Measurements from ENCODE around the gene SIAE. TPM values are rescaled to one million over a fixed set of nuclear protein-coding genes. Genes with fewer than 3 reads are reported as not detected.

The SIAE gene
- total RNA-seq, 1 experiment from 2014 or later, result 2.6 TPM

DNA sequence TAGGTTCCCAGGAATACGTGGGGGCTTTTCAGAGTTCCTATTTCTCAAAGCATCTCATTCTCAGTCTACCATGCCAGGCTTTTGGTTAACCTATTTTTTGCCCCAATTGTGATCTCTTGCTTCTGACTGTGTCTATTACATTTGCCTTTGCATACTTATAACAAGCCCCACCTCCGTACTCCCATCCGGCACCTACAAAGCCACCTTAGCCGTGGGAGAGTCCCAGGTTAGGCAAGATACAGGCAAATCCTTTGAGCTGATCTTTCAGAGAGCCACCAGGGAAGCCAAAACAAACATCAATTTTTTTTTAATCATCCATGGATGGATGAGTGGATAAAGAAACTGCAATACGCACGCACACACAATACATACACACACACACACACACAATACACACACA is 80.9 kb downstream of the SIAE start:
- Histone ChIP-seq H3K36me3 (replicated peaks; ENCODE audit: control insufficient read depth, insufficient read depth, low read length) (no peaks in the 10 kb centered on the region), H3K4me3 (ENCODE audit: insufficient read depth, low read depth, low read length) (no peak overlapping the region), H3K27me3 (ENCODE audit: control insufficient read depth, insufficient read depth, low read length) (no peaks in the 10 kb centered on the region)
- no peak for DNase-seq

- H3K4me3 ChIP-seq (ENCODE audit: insufficient read depth, low read depth, low read length), result no peak overlapping the region
- no peak for DNase-seq
- no peaks in the 10 kb centered on the region for H3K27me3 ChIP-seq (ENCODE audit: control insufficient read depth, insufficient read depth, low read length)
- H3K36me3 ChIP-seq (replicated peaks; ENCODE audit: control insufficient read depth, insufficient read depth, low read length), result no peaks in the 10 kb centered on the region
Observed at GRCh38 chr11:124591430-124591829, 82.1 kb downstream of the SIAE start.

DNA sequence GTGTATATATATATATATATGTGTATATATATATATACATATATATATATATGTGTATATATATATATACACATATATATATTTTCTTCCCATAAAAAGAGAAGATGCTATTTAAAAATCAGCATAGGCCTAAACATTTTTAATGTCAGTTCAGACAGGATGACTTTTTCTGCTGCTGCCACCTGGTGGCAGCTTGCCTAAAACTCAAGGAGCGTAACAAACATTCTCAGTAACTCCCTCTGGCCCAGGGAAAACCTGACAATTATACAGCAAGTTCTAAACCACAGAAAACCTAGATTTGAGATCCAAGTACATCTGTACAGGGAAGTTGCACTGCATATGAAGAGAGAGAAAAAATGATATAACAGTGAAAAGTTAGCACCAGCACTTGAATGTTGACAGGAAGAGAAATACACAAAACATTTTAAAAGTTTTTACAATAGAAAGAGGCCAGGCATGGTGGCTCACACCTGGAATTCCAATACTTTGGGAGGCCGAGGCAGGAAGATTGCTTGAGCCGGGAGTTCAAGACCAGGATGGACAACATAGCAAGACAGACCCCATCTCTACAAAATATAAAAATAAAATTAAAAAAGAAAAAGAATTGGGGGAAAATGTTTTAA is 87.2 kb downstream of the SIAE start:
- no peaks in the 10 kb centered on the region for H3K27me3 ChIP-seq (ENCODE audit: control insufficient read depth, insufficient read depth, low read length)
- peak; percentile 26 for DNase-seq
- H3K36me3 ChIP-seq (replicated peaks; ENCODE audit: control insufficient read depth, insufficient read depth, low read length), result no peaks in the 10 kb centered on the region
- H3K4me3 ChIP-seq (ENCODE audit: insufficient read depth, low read depth, low read length), result no peak overlapping the region

GRCh38 chr11:124584681-124585372 is 88.7 kb downstream of the SIAE start:
- no peak for DNase-seq
- Histone ChIP-seq H3K4me3 (ENCODE audit: insufficient read depth, low read depth, low read length) (no peak overlapping the region), H3K27me3 (ENCODE audit: control insufficient read depth, insufficient read depth, low read length) (no peaks in the 10 kb centered on the region), H3K36me3 (replicated peaks; ENCODE audit: control insufficient read depth, insufficient read depth, low read length) (no peaks in the 10 kb centered on the region)

DNA sequence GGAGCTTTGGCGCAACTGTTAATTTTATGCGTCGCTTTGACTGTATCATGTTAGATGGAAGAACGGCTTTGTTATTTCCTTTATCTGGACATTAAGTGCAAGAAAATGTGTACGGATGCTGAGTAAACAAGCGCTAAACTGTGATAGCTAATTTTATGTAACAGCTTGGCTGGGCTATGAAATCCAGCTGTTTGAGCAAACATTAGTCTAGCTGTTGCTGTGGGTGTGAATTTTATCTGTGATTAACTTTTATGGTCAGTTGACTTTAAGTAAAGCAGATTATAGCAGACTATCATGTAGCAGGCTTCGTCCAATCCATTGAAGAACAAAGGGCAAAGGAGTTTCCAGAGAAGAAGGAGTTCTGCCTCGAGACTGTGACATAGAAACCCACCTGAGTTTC is 89.8 kb downstream of the SIAE start:
- Histone ChIP-seq H3K27me3 (ENCODE audit: control insufficient read depth, insufficient read depth, low read length) (no peaks in the 10 kb centered on the region), H3K36me3 (replicated peaks; ENCODE audit: control insufficient read depth, insufficient read depth, low read length) (no peaks in the 10 kb centered on the region), H3K4me3 (ENCODE audit: insufficient read depth, low read depth, low read length) (no peak overlapping the region)
- no peak for DNase-seq

Other genes with a start within 250 kb of the SIAE start
- gene OR8B4, start 248.9 kb downstream of the SIAE start, total RNA-seq (2014; rRNA removed; shearing (Covaris generic)), result not detected in 2 replicates
- gene OR8B8, start 228.0 kb downstream of the SIAE start, total RNA-seq (2014; rRNA removed; shearing (Covaris generic)), result not detected in 2 replicates
- gene OR8B12, start 130.1 kb downstream of the SIAE start, total RNA-seq (2014; rRNA removed; shearing (Covaris generic)), result not detected in 2 replicates
- not detected in 2 replicates for gene OR8A1, start 103.7 kb downstream of the SIAE start, total RNA-seq (2014; rRNA removed; shearing (Covaris generic))
- not detected in 2 replicates for gene PANX3, start 62.3 kb downstream of the SIAE start, total RNA-seq (2014; rRNA removed; shearing (Covaris generic))
- gene TBRG1, start 50.9 kb downstream of the SIAE start, total RNA-seq (2014; rRNA removed; shearing (Covaris generic)), result 21.1 and 26.2 TPM in 2 replicates
- 9.6 and 9.8 TPM in 2 replicates for gene SPA17, start 165 bp upstream of the SIAE start, total RNA-seq (2014; rRNA removed; shearing (Covaris generic))
- gene NRGN, start 66.2 kb upstream of the SIAE start, total RNA-seq (2014; rRNA removed; shearing (Covaris generic)), result 0.80 and 0.85 TPM in 2 replicates
- 0.48 and 0.90 TPM in 2 replicates for gene VSIG2, start 78.5 kb upstream of the SIAE start, total RNA-seq (2014; rRNA removed; shearing (Covaris generic))
- 0.38 and 0.85 TPM in 2 replicates for gene ESAM, start 88.6 kb upstream of the SIAE start, total RNA-seq (2014; rRNA removed; shearing (Covaris generic))
- gene MSANTD2, start 126.7 kb upstream of the SIAE start, total RNA-seq (2014; rRNA removed; shearing (Covaris generic)), result 10.3 and 18.3 TPM in 2 replicates
- 26.1 and 31.0 TPM in 2 replicates for gene ROBO3, start 191.7 kb upstream of the SIAE start, total RNA-seq (2014; rRNA removed; shearing (Covaris generic))
- gene ROBO4, start 224.1 kb upstream of the SIAE start, total RNA-seq (2014; rRNA removed; shearing (Covaris generic)), result not detected in 2 replicates
- not detected in 2 replicates for gene HEPN1, start 245.5 kb upstream of the SIAE start, total RNA-seq (2014; rRNA removed; shearing (Covaris generic))